Measurements from ENCODE around the gene USP28. TPM values are rescaled to one million over a fixed set of nuclear protein-coding genes. Genes with fewer than 3 reads are reported as not detected.

USP28 gene
- total and polyA plus RNA-seq, 11 donors: 28.8 to 172 (median 122) TPM

GRCh38 chr11:113907681-113908080 lies 32.3 kb upstream of the USP28 start:
- peaks cover 0 to 9% (median 0%) of the 10 kb centered on the region in 9 donors for H3K27me3 ChIP-seq
- DNase-seq (no peak), ATAC-seq (no peak)
- WGBS, 4 donors: 75 to 85% (median 80%) methylated on average over 8 of the region's 8 CpGs
- TF ChIP-seq CTCF (IDR thresholded peaks at IDR 0.05) (no peak), POLR2A (IDR thresholded peaks at IDR 0.05) (no peak)
- no peaks in the 10 kb centered on the region for H3K9me3 ChIP-seq
- intact Hi-C loops (cut with DNase I): loop anchor here in 3 of 10 donors (2.0 to 10.0 kb wide), 3 partner anchors 77 to 117 kb away; no protein-coding TSS in a partner anchor
- no peaks in the 10 kb centered on the region for H3K36me3 ChIP-seq
- H3K4me3 ChIP-seq: no peak overlapping the region
- no peak overlapping the region for H3K27ac ChIP-seq
- H3K4me1 ChIP-seq: no peaks in the 10 kb centered on the region

GRCh38 chr11:113907152-113907551 lies 31.8 kb upstream of the USP28 start:
- no peaks in the 10 kb centered on the region for H3K36me3 ChIP-seq
- TF ChIP-seq POLR2A (IDR thresholded peaks at IDR 0.05): no peak
- TF ChIP-seq CTCF (IDR thresholded peaks at IDR 0.05): no peak
- intact Hi-C loops (cut with DNase I): loop anchor here in 3 of 10 donors (10.0 kb wide), 2 partner anchors 88 to 118 kb away; no protein-coding TSS in a partner anchor
- WGBS, 4 donors: 58 to 63% (median 59%) methylated on average over 1 of the region's 1 CpG
- no peaks in the 10 kb centered on the region for H3K9me3 ChIP-seq
- H3K4me1 ChIP-seq: no peaks in the 10 kb centered on the region
- no peak for DNase-seq
- H3K27me3 ChIP-seq: peaks cover 0 to 10% (median 0%) of the 10 kb centered on the region in 9 donors
- no peak overlapping the region for H3K4me3 ChIP-seq
- no peak overlapping the region for H3K27ac ChIP-seq
- no peak for ATAC-seq

- no peaks in the 10 kb centered on the region for H3K4me1 ChIP-seq
Measured at GRCh38 chr11:113906516-113906915, 31.1 kb upstream of the USP28 start.

GRCh38 chr11:113906038-113906437 lies 30.7 kb upstream of the USP28 start:
- intact Hi-C loops (cut with DNase I): loop anchor here in 3 of 10 donors (10.0 kb wide), 2 partner anchors 89 to 119 kb away; no protein-coding TSS in a partner anchor
- no peaks in the 10 kb centered on the region for H3K4me1 ChIP-seq
- peak in 2 of 4 donors; percentile 39 to 51 for ATAC-seq

More at GRCh38 chr11:113906516-113906915, 31.1 kb upstream of the USP28 start:
- Histone ChIP-seq H3K27me3 (peaks cover 0 to 10% (median 0%) of the 10 kb centered on the region in 9 donors), H3K27ac (no peak overlapping the region), H3K36me3 (no peaks in the 10 kb centered on the region), H3K9me3 (no peaks in the 10 kb centered on the region), H3K4me3 (no peak overlapping the region)
- WGBS, 4 donors: 38 to 61% (median 51%) methylated on average over 2 of the region's 2 CpGs
- peak in 2 of 4 donors; percentile 69 to 80 for ATAC-seq
- TF ChIP-seq CTCF (IDR thresholded peaks at IDR 0.05) (no peak), POLR2A (IDR thresholded peaks at IDR 0.05) (no peak)
- DNase-seq: no peak
- intact Hi-C loops (cut with DNase I): loop anchor here in 3 of 10 donors (10.0 kb wide), 2 partner anchors 88 to 118 kb away; no protein-coding TSS in a partner anchor

More at GRCh38 chr11:113906038-113906437, 30.7 kb upstream of the USP28 start:
- Histone ChIP-seq H3K36me3 (no peaks in the 10 kb centered on the region), H3K27me3 (peaks cover 0 to 10% (median 0%) of the 10 kb centered on the region in 9 donors), H3K9me3 (no peaks in the 10 kb centered on the region), H3K27ac (no peak overlapping the region), H3K4me3 (no peak overlapping the region)
- no peak for DNase-seq
- 73 to 77% (median 75%) methylated on average over 4 of the region's 4 CpGs for WGBS, 4 donors
- TF ChIP-seq POLR2A (IDR thresholded peaks at IDR 0.05): no peak
- TF ChIP-seq CTCF (IDR thresholded peaks at IDR 0.05): peak in 2 of 12 donors; percentile 9 to 27
